PC-3 (cell line): ENCODE results near the gene ARHGEF16. TPM values are rescaled to one million over a fixed set of nuclear protein-coding genes. Genes with fewer than 3 reads are reported as not detected.

ENCODE experiments used
- ATAC-seq: fragments of 200-7000 bp; cut with Tn5 transposase; 2 replicates; pipeline ENCODE4 v1.9.1; 2020; ENCODE audit warnings: mild to moderate bottlenecking, moderate library complexity
- BruUV-seq: library from RNA; stranded (reverse); fragments of 400-500 nt; replicated peaks from 2 replicates; lab custom pipeline; 2021; lab: Mats Ljungman, UMichigan
- CTCF ChIA-PET: fragments of 300-600 bp; sonication (Branson Sonifier 250); formaldehyde crosslinking; loops from one replicate; lab custom pipeline; 2022; ENCODE audit warnings: antibody characterized with exemption; lab: Charles Lee
- POLR2A ChIA-PET: fragments of 300-600 bp; sonication (Branson Sonifier 250); formaldehyde crosslinking; loops from one replicate; lab custom pipeline; 2022; ENCODE audit warnings: antibody characterized with exemption; ENCODE audit not compliant: unreplicated experiment; lab: Charles Lee
- DNase-seq: peaks from one replicate; pipeline ENCODE4 v3.0.0-alpha.2; 2015
- H2AFZ ChIP-seq: fragments of 300-600 bp; sonication (generic); 2 replicates; pipeline ENCODE4 v1.6.0; 2016; ENCODE audit warnings: antibody characterized with exemption, low read length
- H3F3A ChIP-seq: fragments of 300-600 bp; sonication (generic); one replicate; pipeline ENCODE4 v1.6.0; 2017; ENCODE audit warnings: antibody characterized with exemption, low read length, control low read depth, mild to moderate bottlenecking; ENCODE audit not compliant: unreplicated experiment
- H3K27ac ChIP-seq: fragments of 300-600 bp; sonication (generic); 2 replicates; pipeline ENCODE4 v1.5.1; 2016; ENCODE audit warnings: mild to moderate bottlenecking, low read length
- H3K27me3 ChIP-seq: fragments of 300-600 bp; sonication (generic); 2 replicates; pipeline ENCODE4 v1.6.1; 2016; ENCODE audit warnings: low read length, mixed read lengths
- H3K36me3 ChIP-seq: fragments of 300-600 bp; sonication (generic); 2 replicates; pipeline ENCODE4 v1.6.1; 2016; ENCODE audit warnings: low read depth, mixed run types, low read length, mixed read lengths
- H3K4me1 ChIP-seq: fragments of 300-600 bp; sonication (generic); 2 replicates; pipeline ENCODE4 v1.5.1; 2016; ENCODE audit warnings: low read length; ENCODE audit not compliant: insufficient read depth
- H3K4me2 ChIP-seq: fragments of 300-600 bp; sonication (generic); 2 replicates; pipeline ENCODE4 v1.6.0; 2016; ENCODE audit warnings: low read length
- H3K4me3 ChIP-seq: fragments of 300-600 bp; sonication (generic); 2 replicates; pipeline ENCODE4 v1.5.1; 2016; ENCODE audit warnings: mild to moderate bottlenecking, low read length, mixed read lengths
- H3K79me2 ChIP-seq: fragments of 300-600 bp; sonication (generic); 2 replicates; pipeline ENCODE4 v1.6.1; 2017; ENCODE audit warnings: low read length, mixed read lengths
- H3K9ac ChIP-seq: fragments of 300-600 bp; sonication (generic); 2 replicates; pipeline ENCODE4 v1.6.0; 2016; ENCODE audit warnings: mild to moderate bottlenecking, low read length
- H3K9me2 ChIP-seq: fragments of 300-600 bp; sonication (generic); replicated peaks from 2 replicates; pipeline ENCODE4 v1.6.1; 2016; ENCODE audit warnings: mixed run types, low read length, mixed read lengths
- H3K9me3 ChIP-seq: fragments of 300-600 bp; sonication (generic); 2 replicates; pipeline ENCODE4 v1.6.1; 2016; ENCODE audit warnings: low read length, mixed read lengths
- H4K20me1 ChIP-seq: fragments of 300-600 bp; sonication (generic); 2 replicates; pipeline ENCODE4 v1.6.1; 2016; ENCODE audit warnings: low read length, mixed read lengths
- CTCF ChIP-seq: fragments of 300-600 bp; sonication (generic); conservative IDR thresholded peaks from 2 replicates; pipeline ENCODE4 v1.5.1; 2017; ENCODE audit warnings: antibody characterized with exemption, low read depth, mild to moderate bottlenecking, low read length
- EZH2 ChIP-seq: fragments of 300-600 bp; sonication (generic); IDR thresholded peaks from one replicate; pipeline ENCODE4 v1.6.1; 2017; ENCODE audit warnings: antibody characterized with exemption, mild to moderate bottlenecking, low read length; ENCODE audit not compliant: unreplicated experiment
- EZH2phosphoT487 ChIP-seq: fragments of 300-600 bp; sonication (generic); IDR thresholded peaks from 2 replicates; pipeline ENCODE4 v1.6.1; 2018; ENCODE audit warnings: mild to moderate bottlenecking, antibody characterized with exemption, low read length, borderline replicate concordance
- intact Hi-C: fragments of 100-400 bp; cut with micrococcal nuclease; formaldehyde crosslinking; loops from 2 replicates; pipeline ENCODE4 v1.9.0; 2023
- total RNA-seq: library from RNA; depleted of rRNA; stranded (reverse); fragments of >200 nt; gene quantifications from 2 replicates; pipeline ENCODE4 v1.2.3, GENCODE V29; 2014

The ARHGEF16 gene
- total RNA-seq, 1 experiment from 2014 or later = 54.3 TPM

- ATAC-seq (no peak), DNase-seq (no peak)
- no peak overlapping the region for H3K27ac ChIP-seq
- ChIA-PET CTCF (interaction anchor here (0.6 kb wide), 1 partner anchor 241 kb away, joined by 4 read pairs; no protein-coding TSS in a partner anchor), POLR2A (no interaction called here)
- no peak overlapping the region for H3K9ac ChIP-seq
- no peak overlapping the region for H3K4me3 ChIP-seq
- no peaks in the 10 kb centered on the region for H3K9me3 ChIP-seq
- no peaks in the 10 kb centered on the region for H3K27me3 ChIP-seq
- intact Hi-C loops = no loop called here
- TF ChIP-seq EZH2phosphoT487 (no peak), CTCF (no peak), EZH2 (no peak)
- no peak overlapping the region for H2AFZ ChIP-seq
- H3K9me2 ChIP-seq = no peaks in the 10 kb centered on the region
- H3K4me2 ChIP-seq = no peak overlapping the region
- H4K20me1 ChIP-seq = no peaks in the 10 kb centered on the region
- no peaks in the 10 kb centered on the region for H3F3A ChIP-seq
- H3K4me1 ChIP-seq = peaks cover 9% of the 10 kb centered on the region
- peaks cover 7% of the 10 kb centered on the region; the same call in 1 of the 2 replicates for H3K79me2 ChIP-seq
- BruUV-seq = no TSS peak
- no peaks in the 10 kb centered on the region; the same call in 1 of the 2 replicates for H3K36me3 ChIP-seq
Measured at GRCh38 chr1:3465091-3465934, 10.8 kb downstream of the ARHGEF16 start.

GRCh38 chr1:3465935-3466321 is 11.5 kb downstream of the ARHGEF16 start:
- no peaks in the 10 kb centered on the region for H3F3A ChIP-seq
- ChIA-PET POLR2A (no interaction called here), CTCF (interaction anchor here (0.6 kb wide), 1 partner anchor 240 kb away, joined by 4 read pairs; no protein-coding TSS in a partner anchor)
- H3K9ac ChIP-seq = no peak overlapping the region
- H3K27me3 ChIP-seq = no peaks in the 10 kb centered on the region
- H3K9me3 ChIP-seq = no peaks in the 10 kb centered on the region
- no peak overlapping the region for H2AFZ ChIP-seq
- intact Hi-C loops = no loop called here
- peaks cover 7% of the 10 kb centered on the region; the same call in 1 of the 2 replicates for H3K79me2 ChIP-seq
- no peak overlapping the region for H3K27ac ChIP-seq
- no peak overlapping the region for H3K4me2 ChIP-seq
- H3K4me1 ChIP-seq = peaks cover 3% of the 10 kb centered on the region
- H3K4me3 ChIP-seq = no peak overlapping the region
- DNase-seq (no peak), ATAC-seq (no peak)
- no peaks in the 10 kb centered on the region; the same call in 1 of the 2 replicates for H3K36me3 ChIP-seq
- H3K9me2 ChIP-seq = no peaks in the 10 kb centered on the region
- no peaks in the 10 kb centered on the region for H4K20me1 ChIP-seq
- no peak for TF ChIP-seq CTCF
- TF ChIP-seq EZH2phosphoT487 = no peak
- no peak for TF ChIP-seq EZH2
- BruUV-seq = no TSS peak
